ENCODE data around the gene SVIL.

The SVIL gene

GRCh38 chr10:29412485-29412884 is 222.3 kb downstream of the SVIL start:
- no peak for DNase-seq (ENCODE audit: low read depth)

DNA sequence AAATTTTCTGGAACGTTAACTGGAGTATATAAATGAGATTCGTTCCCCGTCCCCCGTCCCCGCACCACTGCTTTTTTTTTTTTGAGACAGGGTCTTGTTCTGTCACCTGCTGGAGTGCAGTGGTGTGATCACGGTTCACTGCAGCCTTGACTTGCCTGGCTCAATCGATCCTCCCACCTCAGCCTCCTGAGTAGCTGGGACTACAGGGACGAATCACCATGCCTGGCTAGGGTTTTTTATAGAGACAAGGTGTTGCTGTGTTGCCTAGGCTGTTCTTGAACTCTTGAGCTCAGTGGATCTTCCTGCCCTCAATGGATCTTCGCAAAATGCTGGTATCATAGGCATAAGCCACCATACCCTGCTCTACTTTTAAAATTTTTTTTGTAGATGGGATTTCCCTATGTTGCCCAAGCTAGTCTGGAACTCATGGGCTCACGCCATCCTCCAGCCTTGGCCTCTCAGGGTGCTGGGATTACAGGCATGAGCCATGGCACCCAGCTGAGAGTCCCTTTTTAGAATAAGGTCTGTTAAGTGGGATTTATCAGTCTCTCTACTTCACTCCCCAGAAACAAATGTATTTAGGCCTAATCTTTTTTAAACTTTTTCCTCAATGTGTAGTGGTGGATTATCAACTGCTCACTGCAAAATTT is 223.0 kb downstream of the SVIL start:
- no peak for DNase-seq (ENCODE audit: low read depth)

DNA sequence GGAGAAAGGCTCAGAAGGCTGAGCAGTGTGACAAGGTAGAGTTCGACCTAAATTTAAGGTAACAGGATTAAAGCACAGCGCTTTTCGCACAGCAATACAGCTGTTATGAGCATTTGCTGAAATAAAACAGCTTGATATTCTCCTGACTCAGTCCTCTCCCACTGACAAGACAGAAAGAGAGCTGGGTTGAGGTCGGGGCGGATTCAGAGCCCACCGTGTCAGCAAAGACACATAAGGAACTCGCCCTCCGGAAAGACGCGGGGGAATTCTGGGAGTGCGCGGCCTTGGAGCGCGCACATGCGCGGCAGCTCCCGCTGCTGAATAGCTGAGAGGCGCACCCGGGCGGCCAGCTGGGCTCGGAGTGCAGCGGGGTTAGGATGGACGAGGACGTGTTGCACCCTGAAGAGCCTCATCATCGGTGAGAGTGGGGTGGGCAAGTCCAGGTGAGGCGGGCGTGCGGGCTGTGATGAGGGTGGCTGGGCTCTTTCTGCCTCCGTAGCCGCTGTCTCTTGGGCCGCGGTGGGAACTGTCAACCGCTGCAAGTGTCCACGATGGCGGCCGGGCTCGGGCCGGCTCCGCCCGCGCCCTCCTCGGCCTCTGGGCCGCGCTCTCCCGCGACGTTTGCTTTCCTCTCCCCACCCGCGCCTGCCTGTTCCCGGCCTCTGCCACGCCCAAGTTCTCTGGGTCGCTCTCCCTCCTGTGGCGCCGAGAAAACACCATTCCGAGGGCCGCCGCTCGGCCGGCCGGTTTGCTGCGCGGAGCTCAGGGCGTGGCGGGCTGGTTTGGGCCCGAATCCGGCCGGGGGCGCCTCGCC is 225.3 kb downstream of the SVIL start:
- DNase-seq (ENCODE audit: low read depth), result no peak

DNA sequence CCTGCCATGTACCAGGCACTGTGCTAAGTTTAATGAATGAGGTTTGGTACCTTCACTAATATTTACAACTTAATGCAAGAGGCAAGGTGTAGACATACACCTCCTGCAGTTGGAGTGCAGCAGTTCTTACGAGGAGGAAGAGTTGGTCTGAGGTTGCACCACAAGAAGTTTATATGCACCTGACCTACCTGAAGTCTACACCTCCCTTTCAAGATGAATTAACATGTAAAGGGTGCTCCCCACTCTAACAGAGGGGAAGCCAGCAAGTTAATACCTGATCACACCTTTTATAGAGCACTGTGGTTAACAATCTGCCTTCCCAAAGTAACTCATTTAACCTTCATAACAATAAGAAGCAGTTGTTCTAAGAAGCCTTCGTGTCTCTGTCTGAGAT is 225.9 kb downstream of the SVIL start:
- DNase-seq (ENCODE audit: low read depth), result no peak
